ENCODE measurements around the gene TMEM256.

The TMEM256 gene

DNA sequence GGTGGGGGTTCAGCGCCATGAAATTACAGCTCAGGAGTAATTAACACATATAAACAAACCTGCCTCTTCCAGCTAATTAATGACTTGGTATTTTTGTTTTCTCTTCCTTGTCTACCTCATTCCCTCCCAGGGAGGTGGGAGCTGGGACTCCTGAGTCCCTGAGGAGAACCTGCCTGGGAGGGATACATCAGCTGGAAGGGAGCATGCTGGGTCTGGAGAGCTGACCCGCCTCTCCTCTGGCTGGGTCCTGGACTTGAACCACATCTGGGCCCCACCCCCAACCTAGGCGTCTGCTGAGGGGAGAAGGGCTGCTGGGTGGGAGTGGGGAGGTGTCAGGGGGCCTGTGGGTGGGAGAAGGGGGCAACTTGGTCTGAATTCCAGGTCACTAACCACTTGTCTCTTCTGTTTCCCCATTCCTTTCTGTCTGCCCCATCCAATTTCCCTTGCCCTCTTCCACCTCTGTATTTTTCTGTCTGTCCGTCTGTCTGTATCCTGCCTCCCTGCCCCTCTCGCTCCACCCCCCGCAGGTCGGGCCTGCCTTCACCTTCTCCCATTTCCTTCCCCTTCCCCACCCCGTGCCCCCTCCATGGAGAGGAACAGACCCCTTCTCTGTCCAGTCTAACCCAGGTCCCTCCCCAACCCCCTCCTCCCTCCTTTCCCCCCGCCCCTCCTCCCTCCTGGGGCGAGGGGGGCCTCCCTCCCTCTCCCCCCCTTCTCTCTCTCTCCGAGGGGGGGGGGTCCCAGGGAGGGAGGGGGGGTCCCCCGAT is 3.8 kb upstream of the TMEM256 start, which contains the start of gene NLGN2:
Gene NLGN2 (plus strand): TSS at position 361 of the 767 bp plus-strand sequence. CDS start 411 bp downstream, outside the sequence.
- DNase-seq (ENCODE audit: low read depth), result no peak

DNA sequence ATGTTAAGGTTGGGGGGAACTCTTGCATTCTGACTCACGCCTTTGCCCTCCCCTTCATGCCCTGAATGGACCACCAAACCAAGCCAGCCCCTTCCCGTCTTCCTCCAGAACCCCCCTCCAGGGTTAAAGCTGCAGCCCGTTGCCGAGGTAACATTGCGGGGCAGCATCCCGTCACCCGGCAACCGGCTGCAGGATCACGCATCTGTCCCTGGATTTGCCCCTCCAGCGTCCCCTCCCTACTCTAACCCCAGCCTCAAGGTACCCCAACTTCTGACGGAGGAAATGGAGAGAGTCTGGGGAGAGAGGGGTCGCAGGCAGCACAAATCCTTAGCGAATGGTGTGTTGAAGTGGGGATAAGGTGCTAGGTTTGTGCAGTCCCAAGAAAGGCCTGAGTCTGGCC is 3.2 kb upstream of the TMEM256 start:
- no peak for DNase-seq (ENCODE audit: low read depth)

DNA sequence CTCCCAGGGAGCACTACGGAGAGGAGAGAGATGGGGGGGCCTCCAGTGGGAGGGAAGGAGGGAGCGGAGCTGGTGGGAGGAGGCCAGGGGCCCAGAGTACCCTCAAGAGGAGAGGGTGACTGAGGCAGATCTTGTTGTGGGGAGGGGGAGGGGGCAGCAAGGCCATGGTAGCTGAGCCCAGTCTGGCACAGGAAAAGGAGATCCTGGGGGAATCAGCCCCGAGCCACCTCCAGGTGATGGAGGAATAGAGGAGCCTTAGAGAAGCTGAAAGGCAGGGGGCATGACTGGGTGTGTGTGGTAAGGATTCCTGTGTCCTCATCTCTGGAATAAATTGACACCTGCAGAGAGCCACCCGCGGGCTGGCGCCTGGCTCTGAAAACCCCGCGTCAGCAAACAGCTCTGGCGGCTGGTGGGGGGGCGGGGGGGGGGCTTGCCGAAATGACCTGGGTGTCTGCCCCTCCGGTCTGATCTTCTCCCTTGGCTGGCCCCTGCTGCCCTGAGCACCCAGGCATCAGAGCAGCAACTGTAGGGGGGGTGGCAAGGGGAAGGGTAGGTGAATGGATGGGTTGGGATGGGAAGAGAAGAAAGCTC is 2.4 kb upstream of the TMEM256 start:
- DNase-seq (ENCODE audit: low read depth), result no peak

DNA sequence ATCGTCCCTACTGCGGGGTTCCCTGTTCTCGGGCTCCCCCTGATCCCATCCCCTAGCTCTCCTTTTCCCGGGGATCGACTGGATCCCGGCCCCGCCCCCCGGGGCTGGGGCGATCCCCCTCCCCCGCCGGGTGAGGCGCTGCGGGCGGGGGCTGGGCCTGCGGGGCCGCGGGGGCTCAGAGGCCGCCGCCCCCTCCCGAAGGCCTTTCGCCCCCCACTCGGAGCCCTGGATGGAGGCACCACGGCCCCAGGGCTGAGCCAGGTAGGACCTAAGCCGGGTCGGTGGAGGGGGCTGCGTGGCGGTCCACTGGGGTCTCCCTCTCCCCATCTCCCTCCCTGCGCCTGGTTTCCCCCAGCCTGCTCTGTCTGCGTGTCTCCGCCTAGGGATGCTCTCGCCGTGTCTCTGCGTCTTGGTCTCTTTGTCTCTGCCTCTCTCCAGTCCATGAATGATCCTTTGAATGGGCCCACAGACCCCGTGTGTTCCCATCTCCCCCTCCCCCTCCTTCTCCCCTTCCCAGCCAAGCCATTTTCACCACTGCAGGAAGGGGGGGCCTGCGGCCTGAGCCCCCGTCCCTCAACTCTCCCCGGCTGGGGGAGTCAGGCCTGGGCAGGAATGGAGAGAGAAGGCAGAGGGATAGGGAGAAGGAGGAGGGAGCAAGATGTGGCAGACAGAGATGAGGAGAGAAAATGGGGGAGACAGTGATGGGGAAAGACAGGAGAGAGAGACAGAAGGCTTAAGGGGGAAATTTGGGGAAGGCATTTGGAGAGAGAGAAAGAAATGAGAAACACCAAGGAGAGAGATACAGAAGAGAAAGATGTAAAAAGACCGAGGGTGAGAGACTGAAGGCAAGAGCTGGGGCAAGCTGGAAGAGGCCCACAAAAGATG is 1.7 kb upstream of the TMEM256 start:
- no peak for DNase-seq (ENCODE audit: low read depth)

DNA sequence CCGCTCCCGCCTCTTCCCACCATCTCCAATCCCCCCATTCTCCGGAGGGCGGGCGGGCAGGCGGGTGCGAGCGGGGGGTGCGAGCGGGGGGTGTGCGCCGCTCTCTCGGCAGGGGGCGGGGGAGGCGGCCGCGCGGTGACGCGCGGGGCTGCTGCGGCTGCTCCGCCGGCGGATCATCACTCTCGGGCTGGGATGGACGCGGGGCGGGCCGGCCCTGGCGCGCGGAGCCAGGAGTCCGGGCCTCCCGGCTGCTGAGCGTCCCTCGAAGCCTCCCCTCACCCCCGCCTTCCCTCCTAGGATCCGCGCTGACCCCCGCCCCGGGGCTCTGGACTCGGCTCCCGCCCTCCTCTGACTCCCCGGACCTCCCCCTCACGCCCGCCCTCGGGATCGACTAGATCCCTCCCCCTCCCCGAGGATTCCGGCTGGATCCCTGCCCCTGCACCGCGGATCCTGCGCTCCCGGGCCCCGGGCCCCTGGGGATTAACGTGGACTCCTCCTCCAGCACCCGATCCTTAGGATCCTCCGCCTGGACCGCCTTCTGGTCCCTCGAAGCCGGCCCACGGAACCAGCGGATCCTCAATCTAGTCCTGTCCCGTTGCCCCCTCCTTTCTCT is 946 bp upstream of the TMEM256 start:
- DNase-seq (ENCODE audit: low read depth), result no peak

DNA sequence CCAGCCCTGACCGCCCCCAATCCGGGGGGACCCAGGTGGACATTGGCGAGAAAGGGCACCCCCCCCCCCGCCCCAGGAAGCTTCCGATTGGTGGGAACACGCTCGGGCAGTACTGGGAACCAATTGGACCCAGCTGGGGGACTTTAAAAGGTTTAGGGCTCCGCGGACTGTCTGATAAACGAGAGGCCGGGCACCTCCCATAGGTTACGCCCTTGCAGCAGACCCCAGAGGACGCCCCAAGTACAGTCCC is 245 bp downstream of the TMEM256 start:
- no peak for DNase-seq (ENCODE audit: low read depth)

DNA sequence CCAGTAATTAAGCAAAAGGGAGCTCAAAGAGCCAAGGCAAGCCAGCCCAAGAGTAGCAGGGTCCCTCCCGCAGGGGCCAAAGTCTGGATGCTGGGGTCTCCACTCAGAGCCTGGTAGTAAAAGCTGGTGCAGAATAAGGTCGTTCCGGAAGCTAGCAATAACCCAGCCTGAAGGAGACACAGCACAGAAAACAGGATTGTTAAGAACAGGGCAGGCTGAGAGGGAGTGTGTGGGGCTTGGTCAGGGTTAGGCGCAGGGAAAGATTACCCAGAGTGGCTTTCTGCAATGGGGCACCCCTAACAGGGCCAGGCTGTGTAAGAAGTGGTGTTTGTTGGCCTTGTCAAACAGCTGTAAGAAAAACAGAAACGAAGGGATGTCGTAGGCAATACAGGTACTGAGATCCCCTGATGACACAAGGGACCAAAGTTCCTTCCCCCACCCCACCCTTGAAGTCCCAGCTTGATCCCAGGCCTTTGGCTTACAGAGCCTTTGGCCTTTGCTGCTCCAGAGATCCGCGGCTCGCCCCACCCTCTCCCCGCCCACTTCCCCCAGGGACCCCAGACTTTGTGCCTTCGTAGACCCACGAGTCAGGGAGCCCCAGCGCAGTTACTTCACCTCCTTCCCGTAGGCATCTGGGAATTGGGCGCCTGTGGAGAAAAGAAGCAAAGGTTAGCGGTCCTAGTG is 712 bp downstream of the TMEM256 start:
- no peak for DNase-seq (ENCODE audit: low read depth)

DNA sequence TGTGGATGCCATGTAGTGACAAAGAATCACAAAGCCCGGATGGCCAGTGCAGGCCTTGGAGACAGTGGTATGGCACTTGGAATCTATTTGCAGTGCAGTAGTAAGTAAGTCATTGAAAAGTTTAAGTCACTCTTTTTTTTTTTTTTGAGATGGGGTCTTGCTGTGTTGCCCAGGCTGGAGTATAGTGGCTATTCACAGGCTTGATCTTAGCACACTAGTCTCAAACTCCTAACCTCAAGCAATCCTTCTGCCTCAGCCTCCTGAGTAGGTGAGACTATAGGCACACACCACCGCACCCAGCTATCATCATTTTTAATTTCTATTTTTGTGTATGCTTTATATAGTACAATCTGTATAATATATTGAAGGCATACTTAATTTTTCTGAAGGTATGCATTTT is 5.3 kb downstream of the TMEM256 start:
- DNase-seq (ENCODE audit: low read depth), result no peak

DNA sequence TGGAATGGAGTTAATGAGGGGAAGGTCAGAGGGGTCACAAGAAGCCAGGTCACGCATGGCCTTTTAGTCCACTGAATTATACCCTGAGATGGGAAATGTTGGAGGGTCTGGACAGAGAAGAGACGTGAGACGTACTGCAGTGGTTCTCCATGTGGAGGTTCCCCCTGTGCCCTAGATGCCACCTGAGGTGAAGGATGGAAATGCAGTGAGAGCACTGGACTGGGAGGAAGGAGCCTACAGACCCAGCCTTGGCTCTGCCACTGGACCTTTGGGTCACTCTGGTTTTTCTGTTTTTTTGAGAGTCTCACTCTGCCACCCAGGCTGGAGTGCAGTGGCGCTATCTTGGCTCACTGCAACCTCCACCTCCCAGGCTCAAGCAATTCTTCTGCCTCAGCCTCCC is 7.8 kb downstream of the TMEM256 start:
- no peak for DNase-seq (ENCODE audit: low read depth)

DNA sequence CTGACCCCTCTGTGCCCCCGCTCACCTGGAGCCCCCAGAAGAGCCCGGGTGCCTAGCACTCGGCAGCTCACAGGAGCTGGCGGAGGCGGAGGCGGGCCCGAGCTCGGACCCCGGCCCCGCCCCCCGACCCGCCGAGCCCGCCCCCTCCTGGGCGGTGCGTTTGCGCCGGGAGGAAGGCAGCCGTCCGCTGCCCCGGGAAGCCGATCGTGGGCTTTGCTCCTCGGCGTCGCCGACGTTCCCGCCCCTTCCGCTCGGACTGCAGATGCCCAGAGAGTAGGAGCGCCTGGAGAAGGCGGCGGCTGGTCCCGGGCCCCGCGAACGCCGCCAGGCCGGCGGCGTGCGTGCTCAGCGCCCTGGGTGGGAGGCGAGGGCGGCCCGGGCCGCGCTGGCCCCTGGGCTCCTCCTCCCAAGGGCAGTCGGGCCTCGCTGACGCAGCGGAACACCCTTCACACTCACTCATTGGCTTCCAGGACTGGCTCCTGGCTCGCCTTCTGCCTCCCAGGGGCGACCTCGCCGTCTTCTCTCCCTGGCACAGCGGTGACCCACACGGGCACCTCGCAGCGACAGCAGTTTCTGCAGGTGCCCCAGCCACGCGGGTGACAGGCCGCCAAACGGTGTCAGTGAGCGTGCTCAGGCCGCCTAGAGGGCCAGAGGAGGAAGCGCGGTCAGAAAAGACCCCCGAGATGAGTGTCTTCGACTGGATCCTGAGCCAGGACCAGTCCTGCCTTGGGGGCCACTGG is 9.3 kb downstream of the TMEM256 start, which contains the start of gene PLSCR3:
Gene PLSCR3 (minus strand): TSS at position 74 of the 740 bp plus-strand sequence. CDS start 415 bp downstream, outside the sequence.
- DNase-seq (ENCODE audit: low read depth), result peak; percentile 50

DNA sequence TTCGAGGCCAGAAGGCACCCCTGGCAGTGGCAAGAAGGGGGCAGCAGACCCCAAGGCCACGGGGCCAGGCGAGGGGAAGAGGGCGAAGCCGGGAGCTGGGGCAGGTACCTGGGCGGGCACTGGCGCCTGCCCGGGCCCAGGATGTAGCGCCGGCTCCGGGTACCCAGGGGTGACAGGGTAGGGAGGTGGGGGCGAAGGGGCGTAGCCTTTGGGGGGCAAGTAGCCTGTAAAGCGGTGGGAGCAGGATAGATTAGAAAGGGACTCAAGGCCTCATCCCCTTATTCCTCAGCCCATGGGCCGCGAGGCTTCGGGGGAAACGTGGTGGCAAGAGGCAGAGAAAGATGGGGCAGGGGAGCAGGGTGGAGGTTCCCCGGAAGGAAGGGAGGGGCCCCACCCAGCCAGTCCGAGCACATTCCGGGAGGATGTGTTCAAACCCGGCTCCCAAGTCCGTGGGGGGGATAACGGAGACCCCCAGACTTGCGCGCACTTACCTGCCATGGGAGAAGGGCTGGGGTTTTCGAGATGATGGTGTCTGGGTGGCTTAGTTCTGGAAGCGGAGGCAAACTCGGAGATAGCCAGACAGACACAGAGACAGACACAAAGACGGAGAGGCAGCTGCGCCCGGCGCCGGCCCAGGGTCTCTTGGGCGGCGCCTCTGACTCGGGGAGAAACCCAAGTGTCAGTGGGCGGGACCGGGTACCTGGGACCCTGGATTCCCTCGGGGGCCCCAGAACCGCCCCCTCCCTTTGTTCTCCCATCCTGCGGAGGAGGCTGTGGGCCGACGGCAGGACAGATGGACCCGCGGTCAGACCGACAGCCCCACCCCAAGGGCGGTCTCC is 10.1 kb downstream of the TMEM256 start:
- no peak for DNase-seq (ENCODE audit: low read depth)

DNA sequence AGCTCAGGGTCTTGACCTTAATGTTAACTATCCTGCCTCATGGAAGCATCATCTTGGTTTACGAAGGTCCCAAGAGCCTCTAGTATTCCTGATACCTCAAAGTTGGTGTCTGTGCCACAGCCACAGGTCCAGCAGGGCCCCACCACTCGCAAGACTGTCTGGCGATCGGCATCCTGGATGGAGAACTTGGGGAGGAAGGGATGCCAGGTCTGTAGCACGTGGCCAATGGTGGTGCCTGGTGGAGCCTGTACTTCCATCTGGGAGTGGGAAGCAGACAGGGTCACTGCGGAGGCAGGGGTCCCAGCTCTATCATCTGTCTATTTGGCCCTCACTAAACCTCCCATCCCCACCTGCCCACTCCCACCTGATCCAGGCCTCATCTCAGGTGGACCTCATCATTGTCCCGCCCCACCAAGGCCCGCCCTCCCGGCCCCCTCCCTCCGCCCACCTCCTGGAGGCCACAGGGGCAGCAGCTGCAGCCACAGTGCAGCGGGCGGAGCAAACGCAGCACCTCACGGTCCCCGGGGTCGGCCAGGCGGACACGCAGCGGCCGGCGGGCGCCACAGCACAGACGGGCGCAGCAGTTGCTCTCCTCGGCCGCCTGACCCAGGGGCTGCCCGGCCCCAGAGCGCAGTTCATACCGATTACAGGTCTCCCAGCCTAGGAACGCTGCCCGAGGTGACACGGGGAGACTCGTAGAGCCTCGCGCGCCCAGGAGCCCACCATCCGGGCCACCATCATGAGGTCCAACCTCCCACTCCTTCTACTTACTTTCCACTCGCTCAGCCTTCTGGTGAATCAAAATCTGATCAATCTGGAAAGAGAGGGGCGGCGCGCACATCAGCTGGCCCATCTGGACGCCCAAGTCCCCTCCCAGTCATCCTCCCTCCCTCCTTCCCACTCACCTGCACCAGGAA is 10.9 kb downstream of the TMEM256 start:
- no peak for DNase-seq (ENCODE audit: low read depth)

DNA sequence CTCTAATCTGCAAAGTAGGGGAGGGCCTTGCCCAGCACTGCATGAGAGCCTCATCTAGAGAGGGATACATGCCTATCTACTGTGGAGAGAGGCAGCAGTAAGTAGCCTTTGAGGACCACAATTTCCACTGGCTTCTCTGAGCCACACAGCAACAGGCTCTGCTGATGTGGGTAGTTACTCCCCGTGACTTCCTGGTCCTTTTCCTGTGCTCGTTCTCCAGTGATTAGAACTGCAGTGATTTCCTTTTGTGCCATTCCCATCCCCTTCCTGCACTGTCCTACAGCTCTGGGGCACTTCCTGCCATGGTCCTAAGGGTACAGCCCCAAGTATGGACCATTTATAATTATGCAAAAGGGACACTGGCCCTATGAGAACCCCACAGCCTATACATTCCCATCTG is 12.6 kb downstream of the TMEM256 start:
- no peak for DNase-seq (ENCODE audit: low read depth)

DNA sequence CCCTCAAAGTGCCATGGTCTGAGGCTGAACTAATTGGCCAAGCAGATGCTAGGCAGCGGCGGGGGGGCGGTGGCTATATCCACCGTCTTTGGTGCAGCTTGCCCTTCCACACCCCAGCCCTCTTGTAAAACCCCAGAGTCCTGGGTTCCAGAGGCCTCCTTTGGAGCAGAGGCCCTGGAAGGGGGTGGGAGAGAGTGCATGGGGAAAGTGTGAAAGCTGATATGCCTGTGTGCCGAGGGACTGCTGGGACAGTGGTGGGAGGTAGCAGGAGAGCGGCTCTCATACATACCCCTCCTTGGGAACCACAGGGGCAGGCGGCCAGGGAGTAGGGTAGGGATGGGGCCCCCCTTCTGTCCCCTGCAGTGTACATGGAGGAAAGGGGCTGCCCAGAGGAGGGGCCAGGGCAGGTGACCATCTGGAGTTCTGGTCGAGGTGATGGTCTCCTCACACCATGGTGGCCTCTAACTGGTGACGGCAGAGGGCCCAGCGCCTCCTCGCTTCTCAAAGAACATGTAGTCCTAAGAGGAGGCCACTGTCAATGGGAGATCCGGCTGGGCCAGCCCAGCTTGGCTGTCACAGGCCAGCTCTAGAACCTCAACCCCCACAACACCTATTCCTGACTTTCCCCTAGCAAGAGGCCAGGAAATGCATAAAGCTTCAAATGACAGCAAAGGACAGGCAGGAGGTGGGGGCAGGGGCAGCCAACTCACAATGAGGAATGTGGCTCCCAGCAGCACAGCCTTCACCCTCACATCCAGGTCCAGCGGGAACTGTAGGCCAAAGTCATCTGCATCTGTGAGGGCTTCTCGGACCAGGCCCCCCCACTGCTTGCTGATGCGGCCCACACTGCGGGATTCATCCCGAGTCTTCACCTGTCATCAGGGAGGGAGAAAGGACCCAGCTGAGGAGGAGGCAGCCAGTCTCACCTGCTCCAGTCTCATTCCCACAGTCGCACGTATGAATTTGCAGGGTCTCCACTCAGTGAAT is 13.7 kb downstream of the TMEM256 start:
- DNase-seq (ENCODE audit: low read depth), result no peak

DNA sequence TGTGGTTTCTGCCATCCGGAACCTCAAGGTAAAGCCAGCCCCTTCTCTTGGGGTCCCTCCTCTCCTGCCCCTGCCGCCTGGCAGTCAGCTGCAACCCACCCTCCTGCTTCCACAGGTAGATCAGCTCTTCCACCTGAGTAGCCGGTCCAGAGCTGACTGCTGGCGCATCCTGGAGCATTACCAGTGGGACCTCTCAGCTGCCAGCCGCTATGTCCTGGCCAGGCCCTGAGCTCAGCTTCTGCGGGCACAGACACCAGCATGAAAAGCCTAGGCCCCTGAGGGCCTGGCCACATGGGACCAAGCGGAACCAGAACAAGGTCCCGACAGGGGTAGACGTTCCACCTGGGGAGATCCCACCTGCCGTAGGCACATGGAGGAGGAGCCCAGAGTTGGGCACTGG is 15.0 kb downstream of the TMEM256 start:
- no peak for DNase-seq (ENCODE audit: low read depth)

DNA sequence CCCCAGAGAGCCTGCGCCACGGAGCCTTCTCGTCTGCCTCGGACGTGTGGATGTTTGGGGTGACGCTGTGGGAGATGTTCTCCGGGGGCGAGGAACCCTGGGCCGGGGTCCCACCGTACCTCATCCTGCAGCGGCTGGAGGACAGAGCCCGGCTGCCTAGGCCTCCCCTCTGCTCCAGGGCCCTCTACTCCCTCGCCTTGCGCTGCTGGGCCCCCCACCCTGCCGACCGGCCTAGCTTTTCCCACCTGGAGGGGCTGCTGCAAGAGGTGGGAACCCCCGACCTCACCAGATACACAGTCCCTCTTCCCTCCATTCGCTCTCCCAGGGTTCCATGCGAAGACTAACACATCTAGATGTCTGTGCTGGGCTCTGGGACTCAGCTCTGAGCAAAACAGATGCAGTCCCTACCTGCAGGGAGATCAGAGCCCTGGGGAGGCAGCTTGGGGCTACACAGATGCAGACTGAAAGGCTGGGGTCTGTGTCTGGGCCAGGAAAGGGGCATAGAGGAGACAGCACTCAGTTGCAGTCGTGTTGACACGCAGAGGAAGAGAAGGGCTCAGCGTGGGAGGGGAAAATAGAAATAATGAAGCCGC is 19.3 kb downstream of the TMEM256 start:
- no peak for DNase-seq (ENCODE audit: low read depth)

DNA sequence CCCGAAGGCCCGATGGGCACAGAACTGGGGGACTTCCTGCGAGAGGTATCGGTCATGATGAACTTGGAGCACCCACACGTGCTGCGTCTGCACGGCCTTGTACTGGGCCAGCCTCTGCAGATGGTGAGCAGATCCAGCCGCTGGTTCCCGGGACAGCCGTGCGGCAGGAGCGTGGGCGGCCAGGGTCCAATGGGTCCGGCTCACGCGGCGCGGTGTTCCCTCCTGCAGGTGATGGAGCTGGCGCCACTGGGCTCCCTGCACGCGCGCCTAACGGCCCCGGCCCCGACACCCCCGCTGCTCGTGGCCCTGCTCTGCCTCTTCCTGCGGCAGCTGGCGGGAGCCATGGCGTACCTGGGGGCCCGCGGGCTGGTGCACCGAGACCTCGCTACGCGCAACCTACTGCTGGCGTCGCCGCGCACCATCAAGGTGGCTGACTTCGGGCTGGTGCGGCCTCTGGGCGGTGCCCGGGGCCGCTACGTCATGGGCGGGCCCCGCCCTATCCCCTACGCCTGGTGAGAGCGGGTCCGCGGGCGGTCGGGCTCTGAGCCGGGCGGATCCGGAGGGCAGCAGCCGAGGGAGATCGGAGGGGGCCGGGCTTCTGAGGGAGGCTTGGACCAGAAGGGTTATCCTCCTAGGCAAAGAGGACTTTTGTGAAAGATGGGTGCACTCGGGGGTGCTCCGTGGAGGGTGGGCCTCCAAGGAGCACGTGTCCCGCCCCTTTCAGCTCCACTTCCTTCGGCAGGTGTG is 20.0 kb downstream of the TMEM256 start:
- DNase-seq (ENCODE audit: low read depth), result no peak
